B cell (primary cell): Measurements from ENCODE around the gene FHIT. TPM values are rescaled to one million over a fixed set of nuclear protein-coding genes. Genes with fewer than 3 reads are reported as not detected.

Experiments
- ATAC-seq: fragments of 200-7000 bp; cut with Tn5 transposase; one replicate; pipeline ENCODE4 v1.10.0; 2021; ENCODE audit warnings: low read depth, mild to moderate bottlenecking, moderate number of reproducible peaks, moderate library complexity
- CTCF ChIA-PET: fragments of 350-600 bp; sonication (Branson Sonifier 250); formaldehyde crosslinking; loops from one replicate; lab custom pipeline; 2021; ENCODE audit warnings: antibody characterized with exemption, inconsistent platforms; lab: Charles Lee
- POLR2A ChIA-PET: fragments of 350-600 bp; sonication (Branson Sonifier 250); formaldehyde crosslinking; loops from one replicate; lab custom pipeline; 2021; ENCODE audit warnings: antibody characterized with exemption; lab: Charles Lee
- DNase-seq: peaks from one replicate; pipeline ENCODE4 v3.0.0; 2013
- H2AFZ ChIP-seq: 2 replicates; pipeline ENCODE4 v1.6.1; 2012; ENCODE audit warnings: mild to moderate bottlenecking, low read depth, low read length; ENCODE audit not compliant: insufficient read depth, poor library complexity, severe bottlenecking
- H3K27ac ChIP-seq, 2 donors: 1 replicate in 1 of 2; 2 replicates in 1 of 2; pipeline ENCODE4 v1.5.1; 2012 to 2013; ENCODE audit warnings: low read length in 2 of 2, mild to moderate bottlenecking in 2 of 2, moderate library complexity in 1 of 2
- H3K27me3 ChIP-seq, 4 experiments: fragments of 200-600 bp in 1 of 4; sonication (generic) in 1 of 4; replicated peaks in 1 of 4; 1 replicate in 2 of 4; 2 replicates in 2 of 4; pipeline versions ENCODE4 v1.6.1 to v1.7.0; 2013 to 2016; ENCODE audit warnings: low read length in 3 of 4, mild to moderate bottlenecking in 2 of 4, mixed read lengths in 1 of 4, moderate library complexity in 1 of 4; ENCODE audit not compliant: insufficient read depth in 4 of 4, control insufficient read depth in 3 of 4; ENCODE audit errors: control extremely low read depth in 1 of 4
- H3K36me3 ChIP-seq, 2 experiments: replicated peaks in 1 of 2; 1 replicate in 1 of 2; 2 replicates in 1 of 2; pipeline versions ENCODE4 v1.6.1 to v1.7.1; 2013; ENCODE audit warnings: low read length in 1 of 2; ENCODE audit not compliant: insufficient read depth in 2 of 2, control insufficient read depth in 1 of 2; ENCODE audit errors: control extremely low read depth in 1 of 2, extremely low read depth in 1 of 2
- H3K4me1 ChIP-seq, 2 donors: fragments of 200-600 bp in 1 of 2; sonication (generic) in 1 of 2; 1 replicate in 1 of 2; 2 replicates in 1 of 2; pipeline versions ENCODE4 v1.5.1 to v1.6.1; 2013 to 2017; ENCODE audit warnings: low read length in 2 of 2; ENCODE audit not compliant: control insufficient read depth in 2 of 2, insufficient read depth in 2 of 2
- H3K4me2 ChIP-seq: replicated peaks from 2 replicates; pipeline ENCODE3; 2012; ENCODE audit warnings: mild to moderate bottlenecking, low read depth, low read length; ENCODE audit not compliant: poor library complexity, severe bottlenecking
- H3K4me3 ChIP-seq, 5 experiments: fragments of 200-600 bp in 1 of 5; sonication (generic) in 1 of 5; 1 replicate in 3 of 5; 2 replicates in 2 of 5; pipeline versions ENCODE4 v1.5.1 to v1.7.0; 2011 to 2016; ENCODE audit warnings: low read length in 4 of 5, mild to moderate bottlenecking in 4 of 5, low read depth in 2 of 5, control low read depth in 1 of 5, moderate library complexity in 1 of 5; ENCODE audit not compliant: insufficient read depth in 1 of 5; ENCODE audit errors: control extremely low read depth in 1 of 5, extremely low read depth in 1 of 5
- H3K79me2 ChIP-seq: fragments of 200-600 bp; sonication (generic); one replicate; pipeline ENCODE4 v1.6.0; 2016; ENCODE audit warnings: low read length; ENCODE audit not compliant: control insufficient read depth, insufficient read depth
- H3K9ac ChIP-seq: fragments of 200-600 bp; sonication (generic); 2 replicates; pipeline ENCODE4 v1.6.1; 2017; ENCODE audit warnings: mild to moderate bottlenecking, low read length, moderate library complexity
- H3K9me3 ChIP-seq, 3 donors: one replicate each; pipeline versions ENCODE4 v1.6.1 to v1.7.1; 2013; ENCODE audit warnings: low read length in 2 of 3; ENCODE audit not compliant: control insufficient read depth in 2 of 3, insufficient read depth in 1 of 3; ENCODE audit errors: control extremely low read depth in 1 of 3
- H4K20me1 ChIP-seq: 2 replicates; pipeline ENCODE4 v1.6.0; 2012; ENCODE audit warnings: mild to moderate bottlenecking, low read length; ENCODE audit not compliant: insufficient read depth, control insufficient read depth, poor library complexity, severe bottlenecking
- H3K27ac Mint-ChIP-seq: one replicate; pipeline ENCODE4 v1.8.0; 2021; ENCODE audit warnings: mixed read lengths
- H3K27me3 Mint-ChIP-seq: one replicate; pipeline ENCODE4 v1.8.0; 2021; ENCODE audit warnings: mixed read lengths
- H3K4me1 Mint-ChIP-seq: one replicate; pipeline ENCODE4 v1.8.0; 2021; ENCODE audit warnings: mixed read lengths
- H3K4me3 Mint-ChIP-seq: one replicate; pipeline ENCODE4 v1.8.0; 2021; ENCODE audit warnings: mixed read lengths
- H3K9me3 Mint-ChIP-seq: one replicate; pipeline ENCODE4 v1.8.0; 2022; ENCODE audit warnings: mixed read lengths; ENCODE audit not compliant: insufficient read depth
- CTCF ChIP-seq: fragments of 200-600 bp; IDR thresholded peaks from one replicate; pipeline ENCODE4 v1.8.0; 2022; ENCODE audit warnings: antibody characterized with exemption, mild to moderate bottlenecking
- EZH2 ChIP-seq: IDR thresholded peaks from 2 replicates; pipeline ENCODE4 v1.6.1; 2012; ENCODE audit warnings: borderline replicate concordance, low read depth, mild to moderate bottlenecking, moderate library complexity, low read length; ENCODE audit not compliant: insufficient read depth, poor library complexity, severe bottlenecking
- WGBS: methylation state at CpG from one replicate; pipeline ENCODE4 v1.1.5; 2013; ENCODE audit warnings: missing lambda C conversion rate; ENCODE audit not compliant: insufficient coverage; 5-methylcytosine and 5-hydroxymethylcytosine counted together
- intact Hi-C: fragments of 100-400 bp; cut with micrococcal nuclease; formaldehyde crosslinking; loops from one replicate; pipeline ENCODE4 v1.10.0; 2022
- polyA plus RNA-seq: library from polyadenylated mRNA; depleted of rRNA; stranded (reverse); fragments of >200 nt; gene quantifications from 2 replicates; pipeline ENCODE4 v1.2.3, GENCODE V29; 2012
- total RNA-seq, 2 donors: library from RNA; stranded (reverse); fragments of 120-200 nt in 1 of 2; gene quantifications; 1 replicate in 1 of 2; 2 replicates in 1 of 2; pipeline versions ENCODE4 v1.2.3 to v1.2.4, GENCODE V29; 2013 to 2022

FHIT gene
- total and polyA plus RNA-seq, 2 donors (not counting 1 experiment from before 2014, with no cell fraction given), result 1.7 to 7.8 TPM

- H3K27me3 ChIP-seq, result no peaks in the 10 kb centered on the region
- DNase-seq (no peak), ATAC-seq (no peak)
- H3K36me3 ChIP-seq, result no peaks in the 10 kb centered on the region
- H3K4me2 ChIP-seq, result no peak overlapping the region
- no peaks in the 10 kb centered on the region for H3K79me2 ChIP-seq
- no peak overlapping the region for H3K4me3 ChIP-seq
- no peaks in the 10 kb centered on the region for H3K4me1 ChIP-seq
- TF ChIP-seq CTCF (no peak), EZH2 (no peak)
- intact Hi-C loops, result no loop called here
- ChIA-PET POLR2A (no interaction called here), CTCF (no interaction called here)
- Mint-ChIP-seq H3K9me3 (no peaks in the 10 kb centered on the region), H3K4me1 (no peaks in the 10 kb centered on the region), H3K27me3 (no peaks in the 10 kb centered on the region), H3K27ac (no peak overlapping the region), H3K4me3 (no peak overlapping the region)
- H4K20me1 ChIP-seq, result no peaks in the 10 kb centered on the region
- no peaks in the 10 kb centered on the region for H3K9me3 ChIP-seq
- H2AFZ ChIP-seq, result no peak overlapping the region
- 89% methylated on average over 3 of the region's 3 CpGs for WGBS
- H3K9ac ChIP-seq, result no peak overlapping the region
- H3K27ac ChIP-seq, result no peak overlapping the region
Measured at GRCh38 chr3:61074783-61075182, 176.5 kb downstream of the FHIT start.

- WGBS, result 100% methylated on average over 1 of the region's 4 CpGs
- H3K27ac ChIP-seq, result no peak overlapping the region
- Mint-ChIP-seq H3K27ac (no peak overlapping the region), H3K9me3 (no peaks in the 10 kb centered on the region), H3K4me1 (no peaks in the 10 kb centered on the region), H3K4me3 (no peak overlapping the region), H3K27me3 (no peaks in the 10 kb centered on the region)
- CTCF ChIA-PET, result no interaction called here
- H3K36me3 ChIP-seq, result no peaks in the 10 kb centered on the region
- H3K79me2 ChIP-seq, result no peaks in the 10 kb centered on the region
- H2AFZ ChIP-seq, result no peak overlapping the region
- H3K4me1 ChIP-seq, result no peaks in the 10 kb centered on the region
- POLR2A ChIA-PET, result no interaction called here
- H3K4me3 ChIP-seq, result no peak overlapping the region
- DNase-seq (no peak), ATAC-seq (no peak)
- intact Hi-C loops, result no loop called here
- no peak overlapping the region for H3K4me2 ChIP-seq
- no peak overlapping the region for H3K9ac ChIP-seq
- H3K27me3 ChIP-seq, result no peaks in the 10 kb centered on the region
- TF ChIP-seq CTCF, result no peak
- TF ChIP-seq EZH2, result no peak
- no peaks in the 10 kb centered on the region for H4K20me1 ChIP-seq
- no peaks in the 10 kb centered on the region for H3K9me3 ChIP-seq
Measured at GRCh38 chr3:61073566-61074165, 177.6 kb downstream of the FHIT start.
